Posterior vena cava (tissue), 2 donors: ENCODE data around the gene MMP11. TPM values are rescaled to one million over a fixed set of nuclear protein-coding genes. Genes with fewer than 3 reads are reported as not detected.
"Not testable (repeated sequence)": the region's sequence is repeated elsewhere in the genome, so short reads cannot be mapped to it uniquely, and the experiment has no call there.

Experiments
- DNase-seq: peaks from one replicate; pipeline ENCODE4 v3.0.0-alpha.2; 2020; ENCODE audit warnings: low spot score
- intact Hi-C, 2 donors: fragments of 100-400 bp; cut with DNase I; formaldehyde crosslinking; loops; one replicate each; pipeline versions ENCODE4 v1.14.1 to v1.14.2; 2022 to 2023
- long read RNA-seq, 2 donors: library from polyadenylated mRNA; unstranded; transcript quantifications; one replicate each; pipeline ENCODE4 v2.0.0, GENCODE V29; 2020 to 2021
- total RNA-seq, 2 donors: library from RNA; stranded (reverse); fragmentation: NEBNext Ultra II Directional; extraction: Animal tissue kit (Norgen Biotek cat#: 25700); gene quantifications; one replicate each; pipeline ENCODE4 v1.2.1, GENCODE V29; 2021
- donor health status: DM: yes; HTN: yes; CAD: no.
- donor health status: DM: yes; HTN: yes; CAD: no.

MMP11 gene, protein sequence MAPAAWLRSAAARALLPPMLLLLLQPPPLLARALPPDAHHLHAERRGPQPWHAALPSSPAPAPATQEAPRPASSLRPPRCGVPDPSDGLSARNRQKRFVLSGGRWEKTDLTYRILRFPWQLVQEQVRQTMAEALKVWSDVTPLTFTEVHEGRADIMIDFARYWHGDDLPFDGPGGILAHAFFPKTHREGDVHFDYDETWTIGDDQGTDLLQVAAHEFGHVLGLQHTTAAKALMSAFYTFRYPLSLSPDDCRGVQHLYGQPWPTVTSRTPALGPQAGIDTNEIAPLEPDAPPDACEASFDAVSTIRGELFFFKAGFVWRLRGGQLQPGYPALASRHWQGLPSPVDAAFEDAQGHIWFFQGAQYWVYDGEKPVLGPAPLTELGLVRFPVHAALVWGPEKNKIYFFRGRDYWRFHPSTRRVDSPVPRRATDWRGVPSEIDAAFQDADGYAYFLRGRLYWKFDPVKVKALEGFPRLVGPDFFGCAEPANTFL
- total RNA-seq, result 1 to 10 TPM; 2.8 to 5.8 TPM
- long read RNA-seq, donor 1, partial matches to known transcripts, result 2 of 4 reads
- long read RNA-seq, donor 1, other reads (novel, unspliced or antisense), result 0 of 4 reads
- long read RNA-seq, donor 2, partial matches to known transcripts, result 4 of 12 reads
- long read RNA-seq, donor 2, other reads (novel, unspliced or antisense), result 2 of 12 reads

DNA sequence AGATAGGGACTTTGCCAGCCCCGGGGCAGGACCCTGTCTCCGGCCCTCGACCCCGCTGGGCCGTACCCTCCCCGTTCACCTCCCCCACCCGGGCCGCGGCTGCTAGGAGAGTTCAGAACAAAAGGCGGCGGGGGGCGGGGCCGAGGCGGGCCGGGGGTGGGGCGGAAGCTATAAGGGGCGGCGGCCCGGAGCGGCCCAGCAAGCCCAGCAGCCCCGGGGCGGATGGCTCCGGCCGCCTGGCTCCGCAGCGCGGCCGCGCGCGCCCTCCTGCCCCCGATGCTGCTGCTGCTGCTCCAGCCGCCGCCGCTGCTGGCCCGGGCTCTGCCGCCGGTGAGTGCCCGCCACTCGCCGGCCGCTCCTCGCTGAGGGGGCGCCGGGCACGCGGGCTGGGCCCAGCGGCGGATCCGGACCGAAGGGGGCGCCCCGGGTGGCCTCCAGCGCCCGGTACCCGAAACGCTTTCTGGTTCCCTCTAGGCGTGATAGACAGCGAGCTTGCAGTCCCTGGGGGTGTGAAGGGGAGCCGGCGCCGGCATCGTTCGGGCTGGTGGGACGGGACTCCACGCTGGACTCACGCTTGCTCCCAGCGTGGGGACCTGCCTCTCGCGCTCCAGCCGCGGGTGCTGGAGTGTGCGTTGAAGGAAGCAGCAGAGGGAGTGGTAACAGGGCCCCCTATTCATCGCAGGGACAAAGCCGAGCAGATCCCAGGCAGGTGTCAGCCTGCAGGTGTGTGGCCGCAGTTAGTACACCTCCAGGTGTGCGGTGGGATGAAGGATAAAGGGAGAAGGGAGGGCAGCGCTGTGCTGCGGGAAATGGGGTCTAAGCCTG lies at the start of gene MMP11:
TSS of gene MMP11 (plus strand) at position 201 of the 825 bp plus-strand sequence. CDS start at position 223, 22 bp downstream.
- intact Hi-C loops, result no loop called here
- peak; percentile 79 for DNase-seq

DNA sequence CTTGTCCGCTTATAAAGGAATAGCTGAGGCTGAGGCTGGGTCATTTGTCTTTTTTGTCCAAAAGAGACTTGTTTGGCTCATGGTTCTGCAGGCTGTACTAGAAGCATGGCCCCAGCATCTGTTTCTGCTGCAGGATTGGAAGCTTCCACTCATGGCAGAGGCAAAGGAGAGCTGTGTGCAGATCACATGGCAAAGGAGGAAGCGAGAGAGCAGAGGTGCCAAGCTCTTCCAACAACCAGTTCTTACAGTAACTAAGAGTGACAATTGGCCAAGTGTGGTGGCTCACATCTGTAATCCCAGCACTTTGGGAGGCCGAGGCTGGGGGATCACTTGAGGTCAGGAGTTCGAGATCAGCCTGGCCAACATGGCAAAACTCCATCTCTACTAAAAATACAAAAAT lies 44.5 kb upstream of the MMP11 start:
- intact Hi-C loops, result not testable (repeated sequence)
- peak; percentile 44 for DNase-seq

DNA sequence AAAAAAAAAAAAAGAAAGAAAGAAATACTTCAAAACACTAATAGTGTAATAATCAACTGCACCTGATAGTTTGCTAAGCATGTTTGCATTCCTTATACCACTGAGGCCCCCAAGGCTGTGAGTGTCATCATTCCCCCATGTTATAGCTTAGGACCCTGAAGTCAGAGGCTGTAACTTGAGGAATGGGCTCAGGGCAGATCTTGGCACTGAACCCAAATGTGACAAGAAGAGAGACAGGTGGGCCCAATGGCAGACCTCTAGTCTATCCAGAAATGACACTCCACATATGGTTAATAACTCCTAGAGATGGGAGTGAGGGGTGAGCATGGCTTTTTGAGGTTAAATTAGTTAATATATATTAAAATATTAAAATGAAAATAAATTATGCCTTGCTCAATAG lies 35.0 kb upstream of the MMP11 start:
- DNase-seq, result no peak
- intact Hi-C loops, result no loop called here

GRCh38 chr22:23742505-23743264 lies 30.0 kb upstream of the MMP11 start:
- intact Hi-C loops, result no loop called here
- no peak for DNase-seq

GRCh38 chr22:23743303-23743705 lies 29.3 kb upstream of the MMP11 start:
- no peak for DNase-seq
- intact Hi-C loops, result no loop called here

GRCh38 chr22:23744001-23744400 lies 28.6 kb upstream of the MMP11 start:
- no peak for DNase-seq
- intact Hi-C loops, result no loop called here

DNA sequence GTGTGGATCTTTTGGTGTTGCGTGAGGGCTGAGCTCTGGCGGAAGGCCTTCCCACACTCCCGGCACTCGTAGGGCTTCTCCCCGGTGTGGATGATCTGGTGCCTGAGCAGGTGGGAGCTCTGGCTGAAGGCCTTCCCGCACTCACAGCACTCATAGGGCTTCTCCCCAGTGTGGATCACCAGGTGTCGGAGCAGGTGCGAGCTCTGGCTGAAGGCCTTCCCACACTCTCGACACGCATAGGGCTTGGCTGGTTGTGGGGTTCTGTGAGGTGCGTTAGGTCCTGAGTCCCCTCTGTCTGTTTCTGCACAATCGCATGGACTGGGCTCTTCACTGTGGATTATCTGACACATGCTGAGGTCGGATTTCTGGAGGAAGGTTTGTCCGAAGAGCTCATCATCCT lies 28.2 kb upstream of the MMP11 start:
- DNase-seq, result no peak
- intact Hi-C loops, result no loop called here

GRCh38 chr22:23745791-23746190 lies 26.9 kb upstream of the MMP11 start:
- intact Hi-C loops, result no loop called here
- no peak for DNase-seq

- intact Hi-C loops, result no loop called here
- DNase-seq, result no peak
Measured at GRCh38 chr22:23749841-23750301, 22.8 kb upstream of the MMP11 start.

DNA sequence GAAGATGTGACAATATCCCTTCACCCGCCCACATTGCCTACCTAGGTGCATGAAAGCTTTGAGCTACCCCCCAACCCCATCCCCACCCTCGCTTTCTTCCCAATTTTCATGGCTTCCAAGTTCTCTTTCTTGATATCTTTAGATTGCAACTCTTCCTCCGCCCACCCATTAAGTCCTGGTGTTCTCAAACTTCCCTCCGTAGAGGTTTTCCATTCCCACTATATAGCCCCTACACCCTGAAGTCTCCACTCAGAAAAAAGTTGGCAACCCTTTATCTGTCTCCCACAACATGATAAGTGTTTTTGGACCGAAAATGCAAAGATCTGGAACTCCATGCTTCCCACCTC lies 22.3 kb upstream of the MMP11 start:
- DNase-seq, result no peak
- intact Hi-C loops, result no loop called here

- intact Hi-C loops, result no loop called here
- peak; percentile 95 for DNase-seq
Measured at GRCh38 chr22:23750714-23751440, 21.8 kb upstream of the MMP11 start, which contains the start of gene ZNF70. Gene ZNF70 (minus strand): TSS chr22:23751112. CDS start chr22:23745140, 5,972 bp downstream.

DNA sequence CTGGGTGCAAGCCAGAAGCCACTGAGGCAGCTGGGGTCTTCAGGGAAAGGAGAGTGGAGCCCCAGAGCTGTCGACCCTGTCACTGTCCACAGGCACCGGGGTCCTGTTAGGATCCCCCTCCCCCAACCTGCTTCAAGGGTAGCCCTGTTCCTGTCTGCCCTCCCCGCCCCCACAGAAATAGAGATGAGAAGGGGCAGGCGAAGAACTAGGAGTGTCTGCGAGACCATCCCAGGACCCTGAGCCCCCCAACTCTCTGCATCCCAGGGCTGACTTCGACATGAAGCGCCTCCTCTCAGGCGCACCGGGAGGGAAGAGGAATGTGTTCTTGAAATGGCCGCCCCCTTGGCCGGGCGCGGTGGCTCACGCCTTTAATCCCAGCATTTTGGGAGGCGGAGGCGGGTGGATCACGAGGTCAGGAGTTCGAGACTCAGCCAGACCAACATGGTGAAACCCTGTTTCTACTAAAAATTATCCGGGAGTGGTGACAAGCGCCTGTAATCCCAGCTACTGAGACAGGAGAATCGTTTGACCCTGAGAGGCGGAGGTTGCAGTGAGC lies 21.1 kb upstream of the MMP11 start:
- intact Hi-C loops, result no loop called here
- DNase-seq, result no peak

GRCh38 chr22:23752090-23752691 lies 20.5 kb upstream of the MMP11 start:
- no peak for DNase-seq
- intact Hi-C loops, result no loop called here

GRCh38 chr22:23752750-23753149 lies 19.9 kb upstream of the MMP11 start:
- intact Hi-C loops, result no loop called here

GRCh38 chr22:23753385-23753784 lies 19.3 kb upstream of the MMP11 start:
- no peak for DNase-seq
- intact Hi-C loops, result no loop called here

More at GRCh38 chr22:23752750-23753149, 19.9 kb upstream of the MMP11 start:
- no peak for DNase-seq

GRCh38 chr22:23754220-23754919 lies 18.3 kb upstream of the MMP11 start, which contains the start of gene VPREB3:
Gene VPREB3 (minus strand): TSS chr22:23754425. CDS start chr22:23754363, 62 bp downstream.
- no peak for DNase-seq
- intact Hi-C loops, result no loop called here

- no peak for DNase-seq
- intact Hi-C loops, result no loop called here
Measured at GRCh38 chr22:23754980-23755636, 17.5 kb upstream of the MMP11 start.
